Measurements from ENCODE around the gene PTPN6. TPM values are rescaled to one million over a fixed set of nuclear protein-coding genes. Genes with fewer than 3 reads are reported as not detected.

PTPN6 gene
- total RNA-seq, 4 donors from 2014 or later = 18.5 to 59.1 (median 39.4) TPM

GRCh38 chr12:6968426-6968825 lies 17.3 kb downstream of the PTPN6 start:
- Histone ChIP-seq H3K9me3 (no peaks in the 10 kb centered on the region), H3K27me3 (no peaks in the 10 kb centered on the region), H3K27ac (peak overlapping the region; percentile 89), H3K36me3 (peaks cover 40% of the 10 kb centered on the region), H3K4me3 (no peak overlapping the region), H3K4me1 (peaks cover 68% of the 10 kb centered on the region)
- no peak for DNase-seq (ENCODE audit: low spot score in 2 of 2)
- 82% methylated on average over 9 of the region's 9 CpGs for WGBS
- TF ChIP-seq EP300 (IDR thresholded peaks at IDR 0.05) = no peak
- TF ChIP-seq POLR2AphosphoS5 (IDR thresholded peaks at IDR 0.05) = no peak
- no peak for TF ChIP-seq CTCF (IDR thresholded peaks at IDR 0.05)
- no peak for TF ChIP-seq POLR2A (IDR thresholded peaks at IDR 0.05)

GRCh38 chr12:6970096-6970527 lies 19.0 kb downstream of the PTPN6 start:
- WGBS = 1% methylated on average over 7 of the region's 31 CpGs
- Histone ChIP-seq H3K36me3 (peaks cover 55% of the 10 kb centered on the region), H3K27ac (peak overlapping the region; percentile 89), H3K4me3 (peak overlapping the region; percentile 78), H3K4me1 (peaks cover 52% of the 10 kb centered on the region), H3K27me3 (no peaks in the 10 kb centered on the region), H3K9me3 (no peaks in the 10 kb centered on the region)
- TF ChIP-seq POLR2AphosphoS5 (IDR thresholded peaks at IDR 0.05) = no peak
- no peak for TF ChIP-seq EP300 (IDR thresholded peaks at IDR 0.05)
- no peak for TF ChIP-seq POLR2A (IDR thresholded peaks at IDR 0.05)
- TF ChIP-seq CTCF (IDR thresholded peaks at IDR 0.05) = no peak
- DNase-seq (ENCODE audit: low spot score in 2 of 2) = peak in 1 of 2 donors; percentile 82

- WGBS = 86% methylated on average over 6 of the region's 6 CpGs
- no peak overlapping the region for H3K4me3 ChIP-seq
- H3K36me3 ChIP-seq = peaks cover 49% of the 10 kb centered on the region
- no peaks in the 10 kb centered on the region for H3K9me3 ChIP-seq
- peak in 1 of 2 donors; percentile 50 for DNase-seq (ENCODE audit: low spot score in 2 of 2)
- no peak overlapping the region for H3K27ac ChIP-seq
- H3K4me1 ChIP-seq = peaks cover 29% of the 10 kb centered on the region
- TF ChIP-seq CTCF (IDR thresholded peaks at IDR 0.05) (no peak), EP300 (IDR thresholded peaks at IDR 0.05) (no peak), POLR2AphosphoS5 (IDR thresholded peaks at IDR 0.05) (no peak), POLR2A (IDR thresholded peaks at IDR 0.05) (no peak)
- H3K27me3 ChIP-seq = no peaks in the 10 kb centered on the region
Observed at GRCh38 chr12:6974180-6974579, 23.0 kb downstream of the PTPN6 start.

- no peaks in the 10 kb centered on the region for H3K9me3 ChIP-seq
- H3K4me1 ChIP-seq = peaks cover 26% of the 10 kb centered on the region
- TF ChIP-seq CTCF (IDR thresholded peaks at IDR 0.05) = no peak
- no peak overlapping the region for H3K4me3 ChIP-seq
- DNase-seq (ENCODE audit: low spot score in 2 of 2) = no peak
- 78% methylated on average over 2 of the region's 2 CpGs for WGBS
- H3K27ac ChIP-seq = no peak overlapping the region
- H3K36me3 ChIP-seq = peaks cover 57% of the 10 kb centered on the region
- H3K27me3 ChIP-seq = no peaks in the 10 kb centered on the region
Observed at GRCh38 chr12:6975297-6976032, 24.3 kb downstream of the PTPN6 start.

- WGBS = 77% methylated on average over 9 of the region's 10 CpGs
- Histone ChIP-seq H3K4me1 (peaks cover 16% of the 10 kb centered on the region), H3K4me3 (no peak overlapping the region), H3K27ac (no peak overlapping the region), H3K27me3 (no peaks in the 10 kb centered on the region), H3K9me3 (no peaks in the 10 kb centered on the region), H3K36me3 (peaks cover 78% of the 10 kb centered on the region)
- DNase-seq (ENCODE audit: low spot score in 2 of 2) = no peak
- no peak for TF ChIP-seq POLR2A (IDR thresholded peaks at IDR 0.05)
- no peak for TF ChIP-seq CTCF (IDR thresholded peaks at IDR 0.05)
- no peak for TF ChIP-seq POLR2AphosphoS5 (IDR thresholded peaks at IDR 0.05)
- no peak for TF ChIP-seq EP300 (IDR thresholded peaks at IDR 0.05)
Observed at GRCh38 chr12:6977653-6978052, 26.5 kb downstream of the PTPN6 start.

All from suprapubic skin (tissue), 4 donors.